Fibroblast of upper back skin (primary cell): ENCODE measurements around the gene COX17.
"Not testable (repeated sequence)": the region's sequence is repeated elsewhere in the genome, so short reads cannot be mapped to it uniquely, and the experiment has no call there.

Experiments
- DNase-seq: peaks from one replicate; pipeline ENCODE4 v3.0.0-alpha.2; 2013

The COX17 gene, protein sequence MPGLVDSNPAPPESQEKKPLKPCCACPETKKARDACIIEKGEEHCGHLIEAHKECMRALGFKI

GRCh38 chr3:119676771-119677640, at the start of gene COX17:
COX17 (minus strand) TSS chr3:119677406; CDS start chr3:119677310, 96 bp downstream.
- DNase-seq = peak; percentile 97

- DNase-seq = no peak
Measured at GRCh38 chr3:119726909-119727308, 49.7 kb upstream of the COX17 start.

GRCh38 chr3:119723022-119723421, 45.8 kb upstream of the COX17 start:
- no peak for DNase-seq

DNA sequence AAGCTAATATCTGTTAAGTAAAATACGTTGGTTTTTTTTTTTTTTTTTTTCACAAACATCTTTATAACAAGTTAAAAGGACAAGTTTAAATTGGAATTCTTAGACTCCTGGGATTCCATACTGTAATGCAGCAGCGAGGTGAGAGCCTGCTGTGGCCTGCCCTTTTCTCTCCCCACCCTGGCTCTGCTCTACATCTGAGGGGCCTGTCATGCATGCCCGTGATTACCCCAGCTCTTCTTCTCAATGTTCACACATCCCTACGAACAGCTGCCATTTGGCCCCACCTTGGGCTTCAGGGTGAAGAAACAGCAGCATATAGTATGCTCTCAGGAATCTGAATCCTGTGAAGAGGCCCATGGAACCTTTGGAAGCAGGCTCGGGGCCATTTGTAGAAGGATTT, 40.3 kb upstream of the COX17 start:
- no peak for DNase-seq

GRCh38 chr3:119716998-119717397, 39.8 kb upstream of the COX17 start:
- no peak for DNase-seq

DNA sequence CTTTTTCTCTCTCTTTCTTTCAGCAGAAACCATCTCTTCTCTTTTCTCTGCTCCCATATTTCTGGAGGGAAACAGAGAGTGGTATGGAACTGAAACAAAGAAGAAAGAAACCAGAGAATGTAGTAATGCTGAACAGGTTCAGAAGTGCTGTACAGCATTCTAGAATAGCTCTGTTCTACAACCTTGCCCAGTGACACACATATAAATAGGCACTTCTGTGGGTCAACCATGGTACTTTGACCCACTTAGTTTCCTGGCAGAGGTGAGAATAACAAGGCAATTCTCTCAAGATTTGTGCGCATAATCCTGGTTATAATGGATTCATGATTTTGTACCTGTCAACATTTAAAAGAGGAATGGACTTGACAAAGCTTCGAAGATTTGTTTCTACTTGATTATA, 37.9 kb upstream of the COX17 start:
- no peak for DNase-seq

- no peak for DNase-seq
Measured at GRCh38 chr3:119703820-119704531, 26.8 kb upstream of the COX17 start.

DNA sequence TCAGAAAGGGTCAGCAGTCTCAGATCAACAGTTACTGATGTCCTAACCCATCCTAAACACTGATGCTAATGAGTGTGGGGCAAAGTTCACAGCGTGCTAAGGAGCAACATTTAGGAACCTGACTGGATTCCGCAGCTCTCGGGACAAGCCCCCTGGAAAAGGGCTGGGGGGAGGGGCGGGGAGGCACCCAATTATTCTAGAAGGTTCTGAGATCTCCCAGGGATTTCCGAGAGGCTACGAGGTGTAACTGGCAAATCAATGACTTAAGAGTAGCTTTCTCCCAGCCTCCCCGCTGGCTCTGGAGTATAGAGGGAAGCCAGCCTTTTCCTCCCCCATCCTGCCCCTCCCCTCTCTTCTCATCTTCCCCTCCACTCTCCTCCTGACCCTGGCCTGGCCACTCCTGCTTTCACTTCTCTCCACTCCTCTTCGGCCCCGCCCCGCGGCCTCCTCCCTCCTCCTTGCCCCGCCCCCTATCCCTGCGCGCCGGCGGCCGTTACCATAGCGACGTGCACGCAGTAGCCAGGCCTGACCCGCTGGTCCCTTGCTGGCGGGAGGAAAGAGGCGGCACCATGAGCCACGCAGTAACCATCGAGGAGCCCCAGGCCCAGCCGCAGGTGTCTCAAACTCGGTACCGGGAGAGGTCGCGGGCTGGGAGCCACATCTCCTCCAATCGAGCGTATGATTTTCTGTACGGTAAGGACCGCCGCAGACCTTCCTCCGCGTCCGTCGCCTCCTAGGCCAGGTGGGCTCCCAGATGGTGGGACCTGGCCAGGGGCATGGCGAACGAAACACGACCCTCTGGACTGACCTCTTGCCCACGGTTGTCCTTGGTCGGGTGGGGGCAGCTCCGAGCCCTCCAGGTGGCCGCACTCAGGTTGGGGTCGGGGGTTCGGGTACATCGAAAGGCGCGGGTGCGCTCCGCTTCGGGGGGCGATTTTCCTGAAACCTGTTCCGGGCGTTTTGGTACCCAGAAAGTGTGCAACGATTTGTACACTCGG, 25.6 kb upstream of the COX17 start, which contains the start of gene CFAP91:
Gene CFAP91, plus strand, starts transcription at position 493 of the 998 bp plus-strand sequence. Its CDS starts 77 bp downstream, at position 570.
- peak; percentile 88 for DNase-seq

- no peak for DNase-seq
Measured at GRCh38 chr3:119700920-119701734, 23.9 kb upstream of the COX17 start.

DNA sequence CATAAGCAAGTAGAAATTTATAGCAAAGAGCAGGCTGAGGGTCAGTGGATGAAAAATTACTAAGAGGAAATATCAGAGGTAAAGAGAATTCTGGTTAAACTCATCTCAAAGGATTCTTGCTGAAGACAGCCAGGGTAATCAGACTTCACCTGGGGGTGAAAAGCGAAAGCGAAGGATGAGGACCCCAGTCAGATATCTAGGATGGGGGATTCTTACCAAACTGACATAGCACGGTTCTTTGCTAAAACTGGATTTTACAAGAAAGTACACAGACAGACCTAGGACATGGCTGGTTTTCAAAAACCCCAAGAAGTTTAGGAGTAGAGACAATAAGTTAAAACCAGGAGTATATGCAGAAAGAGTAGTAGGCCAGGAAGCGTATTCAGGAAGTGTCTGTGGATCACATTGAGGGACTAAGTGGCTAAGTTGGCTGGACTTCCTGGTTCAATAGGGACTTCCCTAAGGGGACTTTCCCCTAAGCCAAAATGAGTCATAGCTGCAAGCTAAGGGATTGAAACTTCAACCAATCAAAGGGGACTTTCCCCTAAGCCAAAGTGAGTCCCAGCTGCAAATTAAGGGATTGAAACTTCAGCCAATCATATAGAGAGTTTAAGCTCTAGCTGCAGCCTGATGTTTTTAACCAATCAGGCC, 23.2 kb upstream of the COX17 start:
- DNase-seq = peak; percentile 3

DNA sequence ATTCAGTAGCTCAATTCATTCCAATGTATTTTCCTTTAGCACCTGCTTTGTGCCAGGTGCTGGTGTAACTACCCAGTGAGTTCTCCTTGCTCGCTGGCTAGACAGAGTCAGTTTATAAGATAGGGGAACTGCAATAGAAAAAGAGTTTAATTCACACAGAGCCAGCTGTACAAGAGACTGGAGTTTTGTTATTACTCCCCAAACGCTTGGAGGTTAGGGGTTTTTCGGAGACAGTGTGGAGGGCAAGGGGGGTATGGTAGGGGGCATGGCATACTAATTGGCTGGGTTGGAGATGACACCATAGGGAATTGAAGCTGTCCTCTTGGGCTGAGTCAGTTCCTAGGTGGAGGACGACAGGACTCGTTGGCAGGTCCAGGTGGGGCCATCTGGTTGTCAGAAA, 20.2 kb upstream of the COX17 start:
- no peak for DNase-seq

DNA sequence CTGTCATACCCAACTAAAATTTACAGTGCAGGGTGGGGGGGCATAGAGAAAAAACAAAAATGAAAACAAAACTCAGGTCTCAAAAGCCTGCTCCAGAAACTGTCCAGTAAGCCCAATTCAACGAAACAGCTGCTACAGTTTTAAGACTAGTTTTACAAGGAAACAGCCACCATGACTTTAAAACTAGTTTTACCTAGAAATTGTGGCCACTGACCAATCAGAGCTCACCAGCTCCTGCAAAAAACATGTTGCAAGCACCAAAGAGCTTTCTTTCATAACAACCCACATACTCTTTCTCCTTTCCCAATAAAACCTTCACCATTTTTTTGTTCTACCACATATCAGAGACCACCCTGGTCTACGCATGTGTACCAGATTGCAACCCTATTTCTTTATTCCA, 18.3 kb upstream of the COX17 start:
- peak; percentile 4 for DNase-seq

- DNase-seq = peak; percentile 25
Measured at GRCh38 chr3:119690043-119690656, 12.9 kb upstream of the COX17 start.

GRCh38 chr3:119683421-119683820, 6.2 kb upstream of the COX17 start:
- DNase-seq = no peak

DNA sequence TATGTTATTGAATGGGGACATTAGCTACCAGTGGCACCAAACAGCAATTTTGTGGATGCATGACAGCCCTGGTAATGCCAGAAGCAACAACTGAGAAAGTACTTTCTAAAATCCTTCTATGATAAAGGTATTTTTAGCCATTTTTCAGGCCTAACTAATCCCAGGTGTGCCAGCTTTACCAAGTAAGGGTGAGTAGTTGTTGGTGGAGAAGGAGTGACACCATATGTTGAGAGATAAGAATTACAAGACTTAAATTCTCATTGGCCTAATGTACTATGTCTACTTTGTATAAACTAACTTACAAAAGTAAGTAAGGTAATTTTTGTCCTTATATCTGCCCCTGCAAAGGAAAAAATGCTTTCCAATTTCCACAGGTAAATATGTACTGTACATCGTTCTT, 4.1 kb upstream of the COX17 start:
- DNase-seq = peak; percentile 70

DNA sequence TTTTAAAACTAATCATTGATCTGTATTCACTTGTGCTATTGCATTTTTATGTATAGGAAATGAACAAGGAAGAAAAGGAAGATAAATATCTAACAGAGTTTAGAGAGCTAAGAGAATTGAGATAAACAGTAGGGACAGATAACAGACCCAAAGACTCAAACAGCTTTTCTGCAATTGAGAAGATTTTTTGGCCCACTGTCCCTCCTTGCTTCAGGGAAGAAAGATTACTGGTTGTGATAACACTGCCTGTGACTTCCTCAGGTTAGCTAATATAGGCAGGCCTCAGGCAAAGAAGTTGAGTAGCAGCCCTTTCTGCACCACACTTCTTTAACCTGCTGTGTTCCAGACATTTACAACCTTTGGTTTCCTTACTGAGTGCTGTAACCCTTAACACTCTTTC, 2.7 kb upstream of the COX17 start:
- no peak for DNase-seq

- DNase-seq = not testable (repeated sequence)
Measured at GRCh38 chr3:119678209-119678608, 1.0 kb upstream of the COX17 start.

GRCh38 chr3:119677641-119677934, 382 bp upstream of the COX17 start:
- DNase-seq = no peak

DNA sequence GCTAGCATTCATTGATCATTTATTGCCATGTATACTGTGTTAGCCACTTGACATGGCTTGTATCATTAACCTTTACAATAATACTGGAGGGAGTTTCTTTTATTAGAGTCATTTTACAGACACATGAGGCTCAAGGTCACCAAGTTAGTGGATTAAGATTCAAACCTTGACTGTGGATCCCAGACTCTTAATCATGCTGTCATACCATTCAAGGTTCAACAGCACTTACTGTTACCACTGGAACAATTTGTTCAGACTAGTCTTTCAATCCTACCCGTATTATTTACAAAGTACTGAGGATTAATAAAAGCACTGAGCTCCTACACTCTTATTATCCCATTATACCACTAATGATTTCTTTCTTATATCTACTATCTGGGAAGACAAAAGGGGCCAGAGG, 1.2 kb downstream of the COX17 start:
- DNase-seq = no peak

DNA sequence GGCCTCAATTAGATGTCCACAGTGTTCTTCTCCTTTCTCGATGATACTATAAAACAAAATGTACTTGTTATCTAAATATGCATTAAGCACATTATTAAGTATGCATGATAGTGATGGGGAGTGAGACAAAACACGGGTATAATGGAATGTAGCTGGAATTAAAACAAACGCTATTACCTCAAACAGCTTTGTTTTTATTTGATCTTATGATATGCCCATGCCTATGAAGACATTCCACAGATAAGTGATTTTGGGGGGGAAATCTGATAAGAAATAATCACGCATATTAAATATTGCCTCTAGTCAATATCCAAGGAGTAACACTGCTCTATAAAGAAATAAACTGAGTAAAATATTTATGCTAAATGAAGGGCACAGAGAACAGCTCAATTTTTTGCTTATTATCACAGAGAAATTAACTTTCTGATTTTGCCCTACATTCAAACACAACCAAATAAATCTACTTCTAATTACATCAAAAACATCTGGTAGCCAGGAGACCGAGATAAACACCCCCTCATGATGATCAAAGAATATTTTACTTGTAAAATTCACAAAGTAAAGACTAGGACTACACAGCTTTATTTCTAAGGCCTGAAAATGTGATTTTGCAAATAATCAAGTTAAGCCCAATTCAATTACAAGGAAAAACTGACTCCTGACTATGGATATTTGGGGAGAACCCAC, 1.9 kb downstream of the COX17 start:
- DNase-seq = no peak
